Body of pancreas (tissue), 4 donors: ENCODE measurements around the gene SCUBE1.

Experiments used
- CTCF ChIP-seq, 7 experiments: fragments of 450-650 bp in 4 of 7; fragments of 200-600 bp in 3 of 7; sonication (generic) in 3 of 7; IDR thresholded peaks; one replicate each; pipeline ENCODE4 v1.5.1; 2016 to 2019; ENCODE audit warnings: antibody characterized with exemption in 7 of 7
- POLR2A ChIP-seq, 3 donors: fragments of 450-650 bp; IDR thresholded peaks; one replicate each; pipeline ENCODE4 v1.6.1; 2016; ENCODE audit warnings: antibody characterized with exemption in 3 of 3, mild to moderate bottlenecking in 2 of 3

GRCh38 chr22:43267332-43267980 is 75.7 kb downstream of the SCUBE1 start:
- no peak for TF ChIP-seq CTCF (IDR thresholded peaks at IDR 0.05)
- no peak for TF ChIP-seq POLR2A (IDR thresholded peaks at IDR 0.05)
